IPS DF 19.7 (cell line): Measurements from ENCODE around the gene OPTC.

Experiments used
- DNase-seq: peaks from one replicate; pipeline ENCODE4 v3.0.0-alpha.2; 2013; ENCODE audit warnings: low read depth, low spot score

Gene OPTC

DNA sequence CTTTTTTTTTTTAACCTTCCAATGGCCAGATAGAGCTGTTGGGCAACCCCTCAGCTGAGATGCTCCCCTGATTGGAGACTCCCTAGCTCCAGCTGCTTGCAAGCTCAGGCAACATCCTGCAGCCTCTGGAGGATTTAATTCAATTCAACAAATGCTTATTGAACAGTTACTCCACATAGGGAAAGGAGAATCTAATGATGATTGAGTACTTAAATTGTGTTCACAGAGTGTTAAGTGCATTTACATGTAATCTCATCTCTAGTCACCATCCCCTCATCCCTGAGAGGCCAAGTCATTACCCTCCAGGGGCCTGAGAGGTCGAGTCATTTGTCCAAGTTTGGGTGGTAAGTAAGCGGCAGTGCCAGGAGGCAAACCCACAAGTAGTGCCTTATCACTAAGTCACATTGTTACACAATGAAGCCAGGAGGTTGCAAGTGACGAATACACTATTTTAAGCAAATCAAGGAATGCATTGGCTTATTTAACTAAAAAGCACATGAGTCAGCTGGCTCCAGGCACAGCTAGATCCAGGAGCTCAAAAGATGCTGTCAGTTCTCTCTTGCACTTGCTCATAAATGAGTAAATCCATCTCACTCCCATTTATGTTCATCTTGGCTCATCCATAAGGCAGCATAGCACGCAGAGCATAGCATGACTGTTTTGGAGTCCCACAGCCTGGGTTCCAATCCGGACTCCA is 64.3 kb downstream of the OPTC start:
- DNase-seq, result no peak
